ENCODE data around the gene PLCG1.

The PLCG1 gene

DNA sequence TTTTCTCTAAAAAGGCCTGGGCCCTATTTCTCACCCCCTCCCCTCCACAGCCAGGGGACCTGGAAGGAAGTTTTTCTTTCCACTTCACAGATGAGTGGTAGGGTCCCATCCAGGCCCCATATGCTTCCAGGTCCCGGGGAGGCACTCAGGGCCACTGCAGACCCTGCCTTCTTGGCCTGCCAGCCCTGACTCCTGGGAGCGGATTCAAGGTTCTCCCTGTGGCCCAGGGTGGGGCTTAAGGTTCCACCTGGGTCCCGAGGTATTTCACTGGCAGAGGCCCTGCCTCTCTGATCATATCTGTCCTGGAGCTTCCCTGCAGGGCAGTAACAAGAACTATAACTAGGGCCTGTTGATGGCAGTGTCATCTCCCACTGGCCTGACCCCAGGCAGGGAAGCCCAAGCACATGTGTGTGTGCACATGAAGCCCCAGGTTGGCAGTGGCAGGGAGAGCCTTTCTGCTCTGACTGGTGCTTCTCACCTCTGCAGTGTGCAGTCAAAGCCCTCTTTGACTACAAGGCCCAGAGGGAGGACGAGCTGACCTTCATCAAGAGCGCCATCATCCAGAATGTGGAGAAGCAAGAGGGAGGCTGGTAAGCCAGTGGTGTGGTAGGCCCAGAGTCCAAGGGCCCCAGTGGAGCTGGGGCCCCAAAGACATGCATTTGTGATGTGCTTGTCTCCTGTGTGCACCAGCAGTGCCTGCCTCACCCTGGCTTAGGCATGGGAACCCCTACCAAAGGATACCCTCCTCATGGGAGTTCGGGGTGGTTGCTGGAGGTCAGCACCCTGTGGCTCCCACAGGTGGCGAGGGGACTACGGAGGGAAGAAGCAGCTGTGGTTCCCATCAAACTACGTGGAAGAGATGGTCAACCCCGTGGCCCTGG lies 31.2 kb downstream of the PLCG1 start:
- DNase-seq = no peak

DNA sequence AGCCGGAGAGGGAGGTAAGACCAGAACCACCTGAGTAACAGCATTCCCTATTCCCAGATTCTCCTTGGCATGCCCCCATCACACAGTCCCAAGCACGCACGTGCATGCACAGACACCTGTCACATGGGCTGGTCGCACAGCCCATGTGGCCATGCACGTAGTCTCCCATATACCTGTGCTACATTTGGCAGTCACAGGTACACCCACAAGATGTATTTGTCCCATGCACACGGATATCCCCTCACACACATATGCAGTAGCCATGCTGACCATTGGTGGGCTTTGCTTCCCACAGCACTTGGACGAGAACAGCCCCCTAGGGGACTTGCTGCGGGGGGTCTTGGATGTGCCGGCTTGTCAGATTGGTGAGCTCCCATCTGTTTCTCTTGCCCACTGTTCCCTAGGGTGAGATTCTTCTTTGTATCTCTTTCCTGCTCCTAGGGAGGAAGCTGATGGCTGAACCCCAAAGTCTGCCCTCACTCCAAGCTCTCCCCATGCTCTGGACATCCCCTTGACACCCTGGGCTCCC lies 31.9 kb downstream of the PLCG1 start:
- no peak for DNase-seq

DNA sequence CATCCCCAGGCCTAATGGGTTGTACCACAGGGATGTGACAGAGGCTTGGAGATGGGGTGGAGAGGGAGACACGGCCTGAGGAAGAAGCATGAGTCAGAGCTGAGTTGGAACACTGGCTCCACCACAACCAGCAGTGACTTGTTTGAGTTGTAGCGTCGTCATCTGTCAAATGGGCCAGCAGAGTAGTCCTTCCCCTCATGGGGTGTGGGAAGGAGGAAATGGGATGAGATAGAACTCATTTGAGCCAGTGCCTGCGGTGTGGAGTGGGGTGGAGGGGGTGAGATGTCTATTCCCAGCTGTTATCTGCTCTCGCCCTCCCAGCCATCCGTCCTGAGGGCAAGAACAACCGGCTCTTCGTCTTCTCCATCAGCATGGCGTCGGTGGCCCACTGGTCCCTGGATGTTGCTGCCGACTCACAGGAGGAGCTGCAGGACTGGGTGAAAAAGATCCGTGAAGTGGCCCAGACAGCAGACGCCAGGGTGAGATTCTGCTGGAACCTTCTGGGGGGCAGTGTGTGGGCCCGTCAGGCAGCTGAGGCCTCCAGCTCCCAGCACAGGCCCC lies 32.5 kb downstream of the PLCG1 start:
- DNase-seq = no peak

DNA sequence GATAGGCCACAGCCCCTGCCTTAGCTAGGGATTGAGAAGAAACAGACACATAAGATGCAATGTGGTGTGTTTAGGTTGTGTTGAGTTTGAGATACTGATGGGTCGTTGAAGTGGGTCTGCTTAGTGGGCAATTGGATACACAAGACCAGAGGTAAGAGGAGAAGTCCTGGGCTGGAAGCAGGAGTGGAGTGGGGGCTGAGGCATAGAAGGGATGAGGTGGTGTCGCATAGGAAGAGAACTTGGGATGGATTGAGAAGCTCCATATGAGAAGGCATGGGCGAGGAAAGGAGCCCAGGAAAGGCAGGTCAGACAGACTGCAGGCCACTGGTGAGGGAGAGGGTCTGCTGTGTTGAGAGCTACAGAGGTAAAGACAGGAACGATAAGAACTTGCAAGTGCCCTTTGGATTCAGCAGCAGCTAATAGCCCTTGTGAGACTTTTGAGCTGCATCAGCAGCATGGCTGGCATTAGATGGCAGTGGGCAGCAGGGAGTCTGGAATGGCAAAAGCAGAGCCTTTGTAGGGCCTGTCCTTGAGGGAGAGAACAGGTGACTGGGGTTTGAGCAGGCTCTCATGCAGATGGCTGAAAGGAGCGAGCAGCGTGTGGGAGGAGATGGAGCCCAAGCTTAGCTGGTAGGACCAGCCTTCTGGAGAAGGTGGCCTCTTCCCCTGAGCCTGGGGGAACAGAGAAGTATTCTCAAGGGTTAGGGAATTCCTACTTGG lies 33.2 kb downstream of the PLCG1 start:
- DNase-seq = no peak

DNA sequence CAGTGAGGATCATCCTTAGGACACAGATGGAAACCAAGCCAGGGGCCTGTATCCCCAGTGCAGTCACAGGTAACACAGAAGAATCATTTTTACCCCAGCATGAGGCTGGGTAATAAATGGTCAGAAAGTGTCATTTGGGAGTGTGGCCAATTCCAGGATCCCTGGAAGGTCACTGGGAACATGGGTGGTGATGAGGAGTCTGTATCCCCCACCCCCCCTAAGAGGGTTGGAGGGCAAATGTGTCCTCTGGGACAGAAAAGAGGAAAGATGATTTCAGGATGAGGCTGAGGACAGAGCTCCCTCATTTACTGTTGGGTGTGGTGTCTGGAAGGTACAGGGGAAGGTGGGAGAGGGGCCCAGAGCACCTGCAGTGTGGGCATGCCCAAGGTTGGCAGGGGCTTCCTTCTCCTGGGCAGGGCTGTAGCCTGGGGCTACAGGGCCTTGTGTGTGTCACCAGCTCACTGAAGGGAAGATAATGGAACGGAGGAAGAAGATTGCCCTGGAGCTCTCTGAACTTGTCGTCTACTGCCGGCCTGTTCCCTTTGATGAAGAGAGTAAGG lies 34.5 kb downstream of the PLCG1 start:
- DNase-seq = no peak

DNA sequence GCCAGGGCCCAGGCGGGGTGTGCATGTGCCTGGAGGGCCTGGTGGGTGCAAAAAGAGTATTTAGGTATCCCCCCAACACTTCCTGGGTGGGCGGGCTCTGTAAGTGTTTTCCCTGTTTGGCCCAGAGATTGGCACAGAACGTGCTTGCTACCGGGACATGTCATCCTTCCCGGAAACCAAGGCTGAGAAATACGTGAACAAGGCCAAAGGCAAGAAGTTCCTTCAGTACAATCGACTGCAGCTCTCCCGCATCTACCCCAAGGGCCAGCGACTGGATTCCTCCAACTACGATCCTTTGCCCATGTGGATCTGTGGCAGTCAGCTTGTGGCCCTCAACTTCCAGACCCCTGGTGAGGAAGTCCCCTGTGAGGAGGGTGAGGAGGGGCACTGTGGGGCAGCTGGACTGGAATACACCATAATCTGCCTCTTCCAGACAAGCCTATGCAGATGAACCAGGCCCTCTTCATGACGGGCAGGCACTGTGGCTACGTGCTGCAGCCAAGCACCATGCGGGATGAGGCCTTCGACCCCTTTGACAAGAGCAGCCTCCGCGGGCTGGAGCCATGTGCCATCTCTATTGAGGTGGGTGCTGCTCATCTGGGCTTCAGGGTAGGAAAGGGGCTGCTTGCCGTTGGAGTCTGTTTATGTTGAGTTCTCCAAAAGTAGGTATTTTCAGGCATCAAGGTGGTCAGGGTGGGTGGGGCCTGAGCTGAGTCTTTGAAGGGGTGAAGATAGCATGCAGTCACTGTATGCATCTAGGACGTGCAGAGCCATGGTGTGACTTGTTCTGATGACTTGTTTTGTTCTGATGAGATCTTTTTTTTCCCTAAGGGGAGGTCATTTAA lies 35.2 kb downstream of the PLCG1 start:
- no peak for DNase-seq

DNA sequence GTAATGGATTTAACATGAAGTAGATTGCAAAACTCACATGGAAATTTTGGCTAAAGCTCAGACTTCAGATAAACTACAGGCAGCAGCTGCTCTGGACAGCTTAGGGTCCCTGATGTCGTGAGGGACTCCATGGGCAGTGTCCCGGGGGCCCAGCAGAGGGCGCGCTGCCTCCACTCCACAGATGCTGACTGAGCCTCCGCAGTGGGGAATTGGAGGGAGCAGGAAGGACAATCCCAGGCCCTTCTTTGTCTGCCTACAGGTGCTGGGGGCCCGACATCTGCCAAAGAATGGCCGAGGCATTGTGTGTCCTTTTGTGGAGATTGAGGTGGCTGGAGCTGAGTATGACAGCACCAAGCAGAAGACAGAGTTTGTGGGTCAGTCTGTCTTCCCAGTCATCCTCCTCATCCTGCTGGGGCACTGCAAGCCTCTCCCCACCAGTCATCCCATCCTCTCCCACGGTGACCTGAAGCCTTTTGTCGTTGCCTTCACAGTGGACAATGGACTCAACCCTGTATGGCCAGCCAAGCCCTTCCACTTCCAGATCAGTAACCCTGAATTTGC lies 35.9 kb downstream of the PLCG1 start:
- DNase-seq = peak; percentile 16

DNA sequence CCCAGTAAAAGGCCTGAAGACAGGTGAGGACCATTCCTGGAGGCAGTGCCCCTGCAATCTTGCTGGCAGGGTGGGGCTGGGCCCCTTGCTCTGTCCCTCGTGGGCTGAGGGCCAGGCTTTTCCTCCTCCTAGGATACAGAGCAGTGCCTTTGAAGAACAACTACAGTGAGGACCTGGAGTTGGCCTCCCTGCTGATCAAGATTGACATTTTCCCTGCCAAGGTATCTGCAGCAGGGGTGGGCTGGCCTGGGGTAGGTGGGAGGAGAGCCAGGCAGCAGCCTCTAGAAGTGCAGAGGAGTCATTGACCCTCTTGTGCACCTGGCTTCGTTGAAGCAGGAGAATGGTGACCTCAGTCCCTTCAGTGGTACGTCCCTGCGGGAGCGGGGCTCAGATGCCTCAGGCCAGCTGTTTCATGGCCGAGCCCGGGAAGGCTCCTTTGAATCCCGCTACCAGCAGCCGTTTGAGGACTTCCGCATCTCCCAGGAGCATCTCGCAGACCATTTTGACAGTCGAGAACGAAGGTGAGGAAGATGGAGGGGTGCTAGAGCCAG lies 36.5 kb downstream of the PLCG1 start:
- no peak for DNase-seq

- DNase-seq = no peak
Observed at GRCh38 chr20:41174373-41174772, 37.0 kb downstream of the PLCG1 start.

DNA sequence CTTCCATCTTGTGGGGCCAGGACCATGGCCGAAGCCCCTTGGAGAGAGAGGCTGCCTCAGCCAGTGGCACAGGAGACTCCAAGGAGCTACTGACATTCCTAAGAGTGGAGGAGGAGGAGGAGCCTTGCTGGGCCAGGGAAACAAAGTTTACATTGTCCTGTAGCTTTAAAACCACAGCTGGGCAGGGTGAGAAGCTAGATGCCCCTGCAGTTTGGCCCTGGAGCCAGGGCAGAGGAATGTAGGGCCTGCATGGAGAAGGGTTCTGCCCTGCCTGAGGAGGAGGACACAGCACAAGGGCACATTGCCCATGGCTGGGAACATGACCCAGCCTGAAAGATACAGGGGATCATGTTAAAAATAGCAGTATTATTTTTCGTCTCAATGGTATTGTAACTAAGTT lies 37.4 kb downstream of the PLCG1 start:
- DNase-seq = no peak

DNA sequence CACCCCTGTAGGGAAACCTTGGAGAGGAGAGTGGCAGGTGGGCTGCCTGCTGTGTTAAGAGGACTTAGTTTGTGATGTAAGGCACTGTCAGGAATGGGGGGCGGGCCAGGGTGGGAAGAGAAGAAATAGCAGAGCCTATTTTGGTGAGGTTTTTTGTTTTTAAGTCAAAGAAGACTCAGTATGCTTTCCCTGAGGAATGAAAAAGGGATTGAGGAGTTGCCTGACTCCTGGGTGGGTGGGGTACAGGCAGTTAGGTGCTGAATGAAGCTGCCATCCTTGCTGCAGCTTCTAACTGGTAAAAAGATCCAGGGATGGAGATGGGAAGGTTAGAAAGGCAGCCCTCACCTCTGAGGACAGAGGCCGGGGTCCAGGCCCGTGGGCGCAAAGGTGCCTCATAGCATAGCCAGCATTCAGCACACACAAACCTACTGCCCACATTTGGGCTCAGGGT lies 37.9 kb downstream of the PLCG1 start:
- DNase-seq = no peak

- DNase-seq = no peak
Observed at GRCh38 chr20:41175727-41176330, 38.5 kb downstream of the PLCG1 start.

DNA sequence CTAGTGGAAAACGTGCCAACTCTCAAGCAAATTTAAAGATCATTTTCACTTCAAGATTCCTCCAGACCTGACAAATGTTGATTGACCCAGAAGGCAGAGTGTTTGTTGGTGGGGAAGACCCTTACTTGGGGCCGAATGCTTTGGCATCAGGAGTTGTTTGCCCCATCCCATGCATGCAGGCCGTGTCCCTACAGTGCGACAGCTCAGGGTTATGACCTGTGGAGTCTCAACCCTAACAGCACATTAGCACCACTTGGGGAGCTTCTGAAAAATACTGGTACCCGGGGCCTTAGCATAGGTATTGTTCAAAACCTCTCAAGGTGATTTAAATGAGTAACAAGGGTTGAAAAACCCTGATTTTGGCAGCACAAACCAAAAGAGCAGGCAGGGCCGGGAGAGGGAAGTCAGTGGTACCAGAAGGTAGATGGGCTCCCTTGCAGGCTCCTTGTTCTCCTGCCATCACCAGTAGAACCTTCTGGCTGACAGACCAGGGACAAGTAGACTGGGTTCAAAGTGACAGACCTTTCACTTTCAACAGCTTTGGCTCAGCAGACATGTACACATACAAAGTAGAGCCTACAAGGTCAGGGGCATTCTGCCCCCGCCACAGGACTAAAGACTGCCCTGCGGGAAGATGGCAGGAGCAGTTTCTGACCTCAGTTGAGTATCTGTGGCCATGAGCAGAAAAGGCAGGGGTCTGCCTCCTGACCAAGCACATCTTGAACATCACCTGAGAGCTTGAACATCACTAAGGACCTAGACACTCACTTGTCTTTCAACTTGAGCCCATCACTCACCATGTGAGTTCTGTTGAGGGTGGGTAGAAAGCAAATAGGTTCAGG lies 39.6 kb downstream of the PLCG1 start:
- DNase-seq = no peak

GRCh38 chr20:41177636-41178035 lies 40.3 kb downstream of the PLCG1 start:
- DNase-seq = no peak

- DNase-seq = no peak
Observed at GRCh38 chr20:41178495-41178894, 41.2 kb downstream of the PLCG1 start.

- no peak for DNase-seq
Observed at GRCh38 chr20:41178904-41179432, 41.6 kb downstream of the PLCG1 start.

DNA sequence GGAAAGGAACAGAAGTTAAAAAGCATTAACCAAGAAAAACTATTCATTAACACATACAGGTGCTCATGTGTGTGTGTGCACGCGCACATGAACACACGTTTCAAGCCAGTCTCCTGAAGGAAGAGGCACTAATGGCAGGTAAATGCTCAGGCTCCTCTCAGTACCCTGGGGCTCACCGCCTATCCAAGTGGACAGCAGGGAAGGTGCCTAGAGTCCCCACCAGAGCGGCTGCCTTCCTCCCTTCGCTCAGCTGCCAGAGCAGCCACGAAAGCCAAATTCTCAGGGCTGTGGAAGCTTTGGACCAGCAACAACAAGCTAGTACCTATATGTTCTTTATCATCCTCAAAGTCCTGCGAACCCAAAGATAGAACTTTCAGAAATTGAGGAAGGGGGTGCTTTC lies 42.6 kb downstream of the PLCG1 start:
- no peak for DNase-seq

DNA sequence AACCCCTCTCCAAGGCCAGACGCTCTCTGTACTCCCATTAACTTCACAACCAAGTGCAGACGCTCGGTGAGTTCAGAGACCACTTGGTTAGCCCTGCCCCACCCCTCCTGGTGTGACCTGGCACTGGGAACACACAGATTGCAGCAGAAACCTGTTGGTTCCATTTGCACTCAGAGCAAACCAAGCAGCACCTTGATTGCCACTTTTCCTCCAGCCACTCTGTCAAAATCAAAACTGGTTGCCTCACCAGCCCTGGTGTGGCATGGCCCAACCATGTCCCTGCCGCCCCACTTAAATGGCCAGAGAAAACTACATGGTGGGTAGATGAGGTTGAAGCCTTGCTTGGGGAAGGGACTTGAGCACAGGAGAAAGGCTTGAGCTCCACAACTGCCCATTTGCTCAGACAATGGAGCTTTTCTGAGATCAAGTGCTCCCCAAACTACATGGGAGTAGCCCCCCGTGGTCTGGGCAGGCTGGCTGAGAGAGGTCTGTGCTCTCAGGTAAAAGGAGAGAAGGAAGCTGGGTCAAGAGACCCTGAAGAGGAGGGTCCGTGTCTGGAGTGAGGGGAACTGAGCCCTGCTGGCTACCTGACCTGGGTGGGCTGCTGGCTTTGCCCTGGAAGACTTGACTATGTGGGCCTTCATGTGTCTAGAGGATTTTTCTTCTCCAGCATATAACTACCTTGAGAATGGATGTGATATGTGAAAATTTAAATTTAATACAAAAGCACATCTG lies 43.4 kb downstream of the PLCG1 start:
- DNase-seq = no peak

- no peak for DNase-seq
Observed at GRCh38 chr20:41181567-41181966, 44.2 kb downstream of the PLCG1 start.

All from NCI-H1048 (cell line).